Stimulated activated CD8-positive, alpha-beta memory T cell treated with anti-CD3 and anti-CD28 coated beads, Interleukin-15, amount 100 ng/mL, for 1 hour (primary cell): Measurements from ENCODE around the gene ERGIC1.

Experiments
- DNase-seq: peaks from one replicate; pipeline ENCODE4 v3.0.0-alpha.2; 2020; ENCODE audit warnings: low read depth

ERGIC1 gene

GRCh38 chr5:172985596-172985995 is 151.5 kb downstream of the ERGIC1 start:
- no peak for DNase-seq

GRCh38 chr5:172988276-172988675 is 154.2 kb downstream of the ERGIC1 start:
- no peak for DNase-seq

- no peak for DNase-seq
Observed at GRCh38 chr5:172990776-172991175, 156.7 kb downstream of the ERGIC1 start.

DNA sequence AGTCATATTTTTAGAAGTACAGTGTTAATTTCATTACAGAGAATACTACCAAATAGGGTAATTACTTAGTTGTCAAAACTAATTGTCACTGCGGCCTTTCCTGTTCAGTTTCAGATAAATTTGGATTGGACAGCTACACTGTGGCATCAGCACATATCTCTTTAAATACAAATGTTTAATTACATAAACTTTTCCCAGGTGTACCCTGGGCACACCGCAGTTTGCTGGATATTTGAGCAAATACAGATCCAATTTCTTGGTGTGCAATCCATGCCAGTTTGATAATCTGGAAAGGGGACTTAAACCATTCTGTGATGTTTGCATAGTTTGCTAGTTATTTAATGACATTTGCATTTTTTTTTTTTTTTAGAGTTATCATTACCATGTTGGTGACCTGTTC is 160.4 kb downstream of the ERGIC1 start:
- DNase-seq: no peak

DNA sequence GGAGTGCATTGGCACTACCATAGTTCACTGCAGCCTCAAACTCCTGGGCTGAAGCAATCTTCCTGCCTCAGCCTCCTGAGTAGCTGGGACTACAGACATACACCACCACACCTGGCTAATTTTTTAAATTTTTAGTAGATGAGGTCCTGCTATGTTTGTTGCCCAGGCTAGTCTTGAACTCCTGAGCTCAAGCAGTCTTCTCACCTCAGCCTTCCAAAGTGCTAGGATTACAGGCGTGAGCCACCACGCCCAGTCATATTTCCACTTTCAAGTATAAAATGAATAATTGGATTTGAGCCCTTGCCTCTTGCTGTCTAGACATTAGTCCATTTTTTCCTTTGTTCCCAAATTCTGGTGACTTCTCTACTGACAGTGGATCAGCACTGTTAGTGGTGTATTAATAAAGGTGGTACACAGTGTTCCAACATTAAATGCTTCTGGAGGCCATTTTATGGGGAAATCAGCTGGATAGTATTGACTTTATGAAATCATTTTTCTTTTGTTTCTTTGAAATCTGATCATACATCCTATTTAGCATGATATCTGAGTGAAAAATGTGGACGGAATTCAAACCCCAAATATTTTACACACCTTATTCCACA is 165.4 kb downstream of the ERGIC1 start:
- DNase-seq: no peak

DNA sequence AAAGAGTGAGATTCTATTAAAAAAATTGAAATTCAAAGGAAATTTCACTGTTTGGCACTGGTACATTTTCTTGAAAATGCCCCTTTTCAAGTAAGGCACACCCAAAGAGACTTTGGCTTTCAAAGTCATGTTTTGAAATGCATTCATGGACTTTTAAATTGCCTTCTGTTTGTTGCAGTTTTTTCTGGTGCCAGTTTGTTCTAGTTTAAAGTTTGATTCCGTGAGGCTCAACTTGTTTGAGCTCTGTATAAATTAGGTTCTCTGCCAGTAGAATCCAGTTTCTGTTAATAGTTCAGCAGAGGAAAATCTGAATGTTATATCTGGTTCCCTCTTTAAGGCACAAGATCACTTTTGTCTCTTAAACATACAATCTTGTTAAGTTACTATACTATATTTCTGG is 165.9 kb downstream of the ERGIC1 start:
- DNase-seq: no peak

DNA sequence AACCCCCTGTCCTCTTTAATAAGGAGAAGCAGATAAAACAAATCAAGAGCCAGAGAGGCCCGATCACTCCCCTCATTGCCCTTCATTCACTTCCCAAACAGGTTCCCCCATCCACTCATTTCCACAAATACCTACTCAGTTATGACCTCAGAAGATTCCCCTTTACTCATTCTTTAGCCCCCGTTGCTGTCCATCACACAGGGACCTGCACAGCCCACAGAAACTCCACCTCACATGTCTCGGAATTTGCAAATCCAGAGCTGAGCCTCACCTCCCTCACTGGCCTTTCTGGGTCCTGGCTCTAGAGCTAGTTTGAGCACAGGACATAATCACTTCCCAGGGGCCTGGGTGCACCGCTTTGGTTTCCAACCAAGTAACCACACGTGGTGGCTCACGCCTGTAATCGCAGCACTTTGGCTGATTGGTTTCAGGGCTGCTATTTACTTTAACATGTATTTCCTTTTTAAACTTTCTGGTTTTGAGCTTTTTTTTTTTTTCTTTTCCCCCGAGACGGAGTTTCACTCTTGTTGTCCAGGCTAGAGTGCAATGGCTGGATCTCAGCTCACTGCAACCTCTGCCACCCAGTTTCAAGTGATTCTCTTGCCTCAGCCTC is 167.3 kb downstream of the ERGIC1 start:
- no peak for DNase-seq
